GM19239 (cell line): Measurements from ENCODE around the gene FZD8.
"Not testable (repeated sequence)": the region's sequence is repeated elsewhere in the genome, so short reads cannot be mapped to it uniquely, and the experiment has no call there.

ENCODE experiments used
- DNase-seq: peaks from one replicate; pipeline ENCODE4 v3.0.0; 2011; ENCODE audit warnings: low spot score; ENCODE audit not compliant: insufficient read length
- FAIRE-seq: peaks from 2 replicates; lab custom pipeline; 2011; peaks lifted over from hg19 to GRCh38; lab: Jason Lieb, UNC

FZD8 gene, protein sequence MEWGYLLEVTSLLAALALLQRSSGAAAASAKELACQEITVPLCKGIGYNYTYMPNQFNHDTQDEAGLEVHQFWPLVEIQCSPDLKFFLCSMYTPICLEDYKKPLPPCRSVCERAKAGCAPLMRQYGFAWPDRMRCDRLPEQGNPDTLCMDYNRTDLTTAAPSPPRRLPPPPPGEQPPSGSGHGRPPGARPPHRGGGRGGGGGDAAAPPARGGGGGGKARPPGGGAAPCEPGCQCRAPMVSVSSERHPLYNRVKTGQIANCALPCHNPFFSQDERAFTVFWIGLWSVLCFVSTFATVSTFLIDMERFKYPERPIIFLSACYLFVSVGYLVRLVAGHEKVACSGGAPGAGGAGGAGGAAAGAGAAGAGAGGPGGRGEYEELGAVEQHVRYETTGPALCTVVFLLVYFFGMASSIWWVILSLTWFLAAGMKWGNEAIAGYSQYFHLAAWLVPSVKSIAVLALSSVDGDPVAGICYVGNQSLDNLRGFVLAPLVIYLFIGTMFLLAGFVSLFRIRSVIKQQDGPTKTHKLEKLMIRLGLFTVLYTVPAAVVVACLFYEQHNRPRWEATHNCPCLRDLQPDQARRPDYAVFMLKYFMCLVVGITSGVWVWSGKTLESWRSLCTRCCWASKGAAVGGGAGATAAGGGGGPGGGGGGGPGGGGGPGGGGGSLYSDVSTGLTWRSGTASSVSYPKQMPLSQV

DNA sequence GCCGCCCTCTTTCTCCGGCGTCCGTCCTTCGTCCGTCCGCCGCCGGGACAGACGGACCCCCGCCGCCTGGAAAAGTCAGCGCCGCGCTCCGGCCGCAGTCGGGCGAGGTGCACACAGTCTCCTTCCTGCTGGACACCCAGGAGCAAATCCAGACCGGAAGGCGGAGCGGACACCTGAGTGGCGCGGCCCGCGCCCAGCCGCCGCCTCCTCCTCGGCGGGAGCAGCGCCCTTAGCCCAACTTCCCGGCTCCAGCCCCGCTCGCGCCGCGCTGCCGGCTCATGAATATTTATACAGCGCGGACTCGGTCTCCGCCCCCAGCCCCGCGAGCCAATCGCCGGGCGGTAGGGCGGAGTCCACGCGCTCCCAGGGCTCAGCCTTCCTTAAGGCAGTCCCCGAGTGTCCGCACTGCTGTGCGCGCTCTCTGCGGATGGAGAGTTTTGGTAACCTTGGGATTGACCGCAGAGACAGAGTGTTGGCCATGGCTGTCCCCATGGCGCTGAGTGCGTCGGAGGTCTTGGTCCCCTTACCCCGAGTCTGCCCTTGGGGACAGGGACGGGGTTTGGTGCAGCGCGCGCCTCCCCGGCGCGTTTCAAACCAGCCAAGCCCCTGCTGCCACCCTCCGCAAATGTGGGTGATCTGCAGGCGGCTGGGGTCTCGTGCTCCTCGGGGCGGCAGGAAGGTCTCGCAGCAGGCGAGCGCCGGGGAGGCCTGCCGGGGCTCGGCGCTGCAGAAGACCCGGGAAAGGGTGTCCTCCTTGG is at the start of gene FZD8:
FZD8 (minus strand) TSS at position 262 of the 758 bp plus-strand sequence. CDS start 867 bp downstream, outside the sequence.
- FAIRE-seq (peak; percentile 96), DNase-seq (peak; percentile 90)

DNA sequence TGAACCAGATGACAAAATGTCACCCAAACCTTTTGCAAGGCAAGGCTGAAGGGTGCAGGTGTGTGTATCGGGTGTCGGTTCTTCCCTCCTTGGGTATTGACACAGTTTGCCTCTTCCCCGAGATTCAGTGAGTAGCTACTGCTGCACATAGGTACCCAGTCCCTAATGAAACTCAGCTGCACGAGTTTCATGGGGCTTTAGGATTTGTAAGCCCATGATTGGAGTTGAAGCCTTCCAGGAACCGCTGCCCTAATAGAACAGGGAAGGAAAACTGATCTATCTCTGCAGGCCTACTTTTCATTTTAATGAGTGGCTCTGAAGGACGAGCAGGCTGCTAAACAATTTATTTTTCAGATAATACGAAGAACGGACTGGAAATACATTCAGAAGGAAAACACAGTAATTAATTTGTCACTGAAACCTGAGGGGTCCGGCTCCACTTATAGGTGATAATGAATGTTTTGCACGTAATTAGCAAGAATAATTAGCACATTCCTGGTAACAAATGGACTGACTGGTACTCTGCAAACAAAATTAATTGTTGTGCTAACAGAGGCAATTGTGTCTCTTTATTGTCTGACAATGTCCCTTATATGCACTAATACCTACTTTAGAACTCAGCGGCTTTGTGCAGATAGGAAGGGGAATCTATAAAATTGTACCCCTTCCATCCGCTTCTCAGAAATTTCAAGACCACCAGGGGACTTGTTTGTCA is 49.6 kb upstream of the FZD8 start:
- FAIRE-seq: no peak
- no peak for DNase-seq

DNA sequence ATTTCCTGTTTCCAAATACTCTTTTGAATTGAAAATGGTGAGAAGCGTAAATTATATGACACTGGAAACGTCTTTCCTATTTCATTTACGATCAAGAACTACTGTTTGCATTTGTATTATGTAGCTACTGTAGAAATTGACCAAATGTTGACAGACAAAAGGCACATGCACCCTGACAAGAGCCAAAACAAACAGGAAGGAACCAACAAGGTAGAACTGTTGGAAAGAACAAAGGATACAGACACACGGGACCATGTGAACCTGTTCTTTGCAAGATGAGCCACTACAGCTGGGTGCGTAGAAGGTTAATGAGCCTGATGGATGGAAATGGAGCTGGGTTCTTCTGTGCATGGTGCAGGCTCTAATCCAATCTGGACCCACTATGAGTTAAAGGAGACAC is 48.4 kb upstream of the FZD8 start:
- no peak for DNase-seq
- no peak for FAIRE-seq

DNA sequence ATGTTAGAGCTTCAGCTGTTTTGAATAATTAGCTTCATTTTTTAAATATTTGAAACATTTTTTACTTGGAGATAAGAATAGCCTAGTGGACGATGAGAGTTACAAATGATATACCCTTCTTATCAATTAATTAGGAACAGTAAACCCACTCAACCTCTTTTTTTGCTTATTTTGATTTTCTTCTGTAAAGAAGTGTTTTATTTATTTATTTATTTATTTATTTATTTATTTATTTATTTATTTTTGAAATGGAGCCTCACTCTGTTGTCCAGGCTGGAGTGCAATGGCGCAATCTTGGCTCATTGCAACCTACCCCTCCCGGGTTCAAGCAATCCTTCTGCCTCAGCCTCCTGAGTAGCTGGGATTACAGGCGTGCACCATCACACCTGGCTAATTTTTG is 43.8 kb upstream of the FZD8 start:
- DNase-seq, FAIRE-seq: not testable (repeated sequence)

DNA sequence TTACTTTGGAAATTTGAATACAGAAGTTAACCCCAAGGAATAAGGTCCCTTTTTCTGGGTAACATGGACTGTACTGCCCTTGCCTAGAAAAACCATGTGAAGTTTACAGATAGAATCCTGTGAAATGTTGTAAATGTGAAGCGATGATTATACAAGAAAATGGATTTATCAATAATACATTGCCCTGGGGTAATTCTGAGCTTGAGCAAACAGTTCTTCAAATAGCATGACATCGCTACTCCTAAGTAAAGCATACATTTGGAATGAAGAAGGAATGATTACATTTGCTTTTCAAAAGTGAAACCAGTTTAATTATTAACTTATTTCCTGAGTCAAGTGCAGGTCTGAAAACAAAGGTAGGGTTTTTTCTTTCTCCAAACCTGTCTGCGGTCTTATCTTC is 43.3 kb upstream of the FZD8 start:
- no peak for FAIRE-seq
- DNase-seq: no peak

DNA sequence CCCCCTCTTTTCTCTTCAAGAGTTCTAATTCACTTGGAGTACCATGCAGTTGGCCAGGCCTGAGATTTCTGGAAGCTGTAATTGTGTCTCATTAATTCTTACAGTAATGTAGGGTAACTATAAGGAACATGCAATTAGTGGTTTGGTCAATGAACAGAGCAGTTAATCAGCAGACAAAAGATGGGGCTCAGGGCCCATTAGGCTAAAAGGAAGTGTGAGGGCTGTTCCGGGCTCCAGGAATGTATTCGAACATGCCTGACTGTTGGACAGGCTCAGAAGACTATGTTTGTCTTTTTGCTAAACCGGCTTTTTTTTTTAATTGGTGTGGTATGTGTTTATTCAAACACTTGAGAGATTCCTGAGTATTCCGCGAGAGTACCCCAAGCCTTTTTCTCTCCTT is 42.5 kb upstream of the FZD8 start:
- no peak for DNase-seq
- FAIRE-seq: no peak

DNA sequence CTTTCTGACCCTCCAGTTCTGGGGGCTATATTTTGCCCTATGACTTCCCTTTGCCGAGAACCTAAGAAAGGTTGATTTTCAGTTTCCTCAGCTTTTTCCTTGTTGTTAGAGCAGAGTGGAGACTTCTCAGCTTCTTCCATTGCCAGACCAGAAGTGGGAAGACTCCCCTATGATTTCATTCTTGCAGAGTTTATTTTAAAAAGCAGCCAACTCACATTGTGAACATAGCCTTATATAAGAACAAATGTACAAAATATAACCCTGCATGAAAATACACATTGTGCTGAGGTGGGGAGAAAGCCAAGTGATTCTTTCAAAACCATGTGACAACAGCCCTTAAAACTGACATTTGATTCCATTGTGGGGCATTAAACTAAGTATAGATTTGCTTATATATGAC is 33.8 kb upstream of the FZD8 start:
- no peak for DNase-seq
- FAIRE-seq: no peak

DNA sequence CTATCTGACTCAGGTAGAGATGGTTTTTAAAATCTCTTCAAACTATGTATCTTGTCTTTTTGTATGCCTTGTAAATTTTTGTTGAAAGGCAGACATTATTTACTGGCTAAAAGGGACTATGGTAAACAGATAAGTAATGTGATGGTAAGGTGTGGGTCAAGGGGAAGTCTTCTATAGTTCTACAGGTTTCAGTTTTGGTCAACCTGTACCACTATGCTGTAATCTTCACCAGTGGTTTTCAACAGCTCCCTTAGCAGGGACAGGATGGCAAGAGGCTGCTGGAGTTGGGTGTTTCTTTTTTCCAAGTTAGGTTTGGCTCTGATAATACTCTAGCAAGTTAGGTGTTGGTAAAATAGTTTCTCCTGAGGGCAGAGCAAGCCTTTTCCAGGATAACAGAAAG is 32.7 kb upstream of the FZD8 start:
- DNase-seq (no peak), FAIRE-seq (no peak)

DNA sequence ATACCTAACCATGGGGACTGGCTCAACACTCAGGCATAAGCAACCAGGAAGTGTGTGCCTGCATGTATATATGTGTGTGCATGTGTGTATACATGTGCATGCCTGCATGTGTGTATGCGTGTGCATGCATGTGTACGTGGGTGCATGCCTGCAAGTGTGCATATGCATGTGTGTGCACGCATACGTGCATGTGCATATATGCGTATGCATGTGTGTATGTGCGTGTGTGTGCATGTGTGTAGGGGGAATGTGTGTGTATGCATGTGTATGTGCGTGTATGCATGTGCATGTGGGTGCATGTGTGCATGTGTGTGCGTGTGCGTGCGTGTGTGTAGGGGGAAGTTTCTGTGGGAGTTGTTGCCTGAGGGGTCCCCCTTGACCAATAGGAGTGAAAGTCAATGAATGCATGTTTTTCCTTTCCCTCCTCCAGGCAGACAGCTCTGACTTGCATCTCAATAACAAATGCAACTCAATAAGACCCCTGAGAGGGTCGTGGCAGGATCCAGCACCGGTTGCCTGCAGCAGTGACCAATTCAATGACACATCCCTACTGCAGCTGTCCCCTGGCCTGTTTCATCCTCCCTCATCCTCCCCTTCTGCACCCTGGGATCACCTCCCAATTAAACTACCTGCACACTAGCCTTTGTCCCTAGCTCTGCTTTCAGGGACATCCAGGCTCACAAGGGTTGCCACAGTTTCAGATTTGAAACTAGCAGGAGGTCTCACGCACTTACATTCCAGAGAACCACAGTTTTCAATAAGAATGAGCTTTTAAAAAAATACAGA is 27.0 kb upstream of the FZD8 start:
- DNase-seq: no peak
- FAIRE-seq: no peak

DNA sequence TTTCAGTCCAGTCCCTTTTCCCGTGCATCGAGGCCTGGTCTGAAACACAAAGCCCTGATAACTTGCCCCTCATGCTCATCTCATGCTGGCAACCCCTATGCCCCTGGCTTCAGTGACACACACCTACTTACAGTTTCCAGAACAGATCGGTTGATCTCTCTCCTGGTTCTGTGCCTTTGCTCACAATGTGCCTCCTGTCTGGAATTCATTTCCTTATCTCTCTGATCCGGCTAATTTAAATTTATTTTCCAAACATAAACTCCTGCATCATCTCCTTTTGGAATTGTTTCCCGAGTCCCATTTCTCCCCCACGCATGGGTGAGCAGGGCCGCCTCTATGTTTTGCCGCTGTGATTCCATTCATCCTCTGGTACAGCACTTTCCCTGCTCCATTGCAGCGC is 25.9 kb upstream of the FZD8 start:
- DNase-seq (no peak), FAIRE-seq (no peak)

DNA sequence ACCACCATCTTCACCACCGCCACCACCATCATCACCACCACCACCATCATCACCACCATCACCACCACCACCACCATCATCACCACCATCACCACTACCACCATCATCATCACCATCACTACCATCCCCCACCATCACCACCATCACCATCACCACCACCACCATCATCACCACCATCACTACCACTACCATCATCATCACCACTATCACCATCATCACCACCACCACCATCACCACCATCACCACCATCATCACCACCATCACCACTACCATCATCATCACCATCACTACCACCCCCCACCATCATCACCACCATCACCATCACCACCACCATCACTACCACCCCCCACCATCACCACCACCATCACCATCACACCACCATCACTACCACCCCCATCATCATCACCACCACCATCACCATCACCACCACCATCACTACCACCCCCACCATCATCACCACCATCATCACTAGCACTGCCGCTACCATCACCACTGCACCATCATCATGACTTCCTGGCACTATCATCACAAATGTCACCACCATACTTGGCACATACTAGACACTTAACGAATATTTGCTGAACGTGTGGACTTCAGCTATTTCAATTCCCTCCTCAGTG is 25.3 kb upstream of the FZD8 start:
- DNase-seq (no peak), FAIRE-seq (no peak)

DNA sequence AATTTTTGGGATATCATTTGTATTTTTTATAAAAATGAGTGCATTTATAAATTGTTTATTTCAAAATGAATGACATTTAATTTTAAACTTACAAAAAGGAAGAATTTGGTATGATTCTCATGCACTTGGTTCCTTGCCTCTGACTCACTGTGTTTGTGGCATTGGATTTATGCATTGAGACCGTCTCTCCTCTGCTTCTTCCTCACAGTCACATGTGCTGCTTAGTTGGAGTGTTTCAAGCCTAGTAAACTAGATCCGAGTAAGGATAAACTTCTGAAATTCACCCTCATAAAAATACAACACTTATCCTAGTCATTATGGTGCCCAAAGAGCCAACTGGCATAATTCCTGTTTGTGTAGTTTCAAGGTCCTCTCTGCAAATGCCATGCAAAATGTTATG is 19.1 kb upstream of the FZD8 start:
- FAIRE-seq: no peak
- no peak for DNase-seq

DNA sequence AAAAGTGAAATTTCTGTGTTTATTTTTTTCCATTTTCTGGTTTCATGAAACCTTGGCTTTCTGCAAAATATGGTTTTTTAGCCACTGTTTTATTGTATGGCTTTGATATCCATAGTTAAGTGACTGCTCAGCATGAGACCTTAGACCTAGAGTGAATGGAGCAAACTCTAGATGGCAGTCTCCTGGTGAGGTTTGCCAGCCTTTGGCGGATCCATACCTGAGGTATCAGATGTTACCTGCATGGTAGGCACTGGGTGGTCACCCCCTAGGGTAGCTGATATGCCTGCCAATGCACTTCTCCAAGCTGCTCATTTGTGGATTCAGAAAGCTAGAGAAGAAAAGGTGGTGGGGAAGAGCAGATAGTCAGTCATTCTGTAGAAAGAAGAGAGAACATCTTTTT is 17.4 kb upstream of the FZD8 start:
- no peak for DNase-seq
- FAIRE-seq: no peak

DNA sequence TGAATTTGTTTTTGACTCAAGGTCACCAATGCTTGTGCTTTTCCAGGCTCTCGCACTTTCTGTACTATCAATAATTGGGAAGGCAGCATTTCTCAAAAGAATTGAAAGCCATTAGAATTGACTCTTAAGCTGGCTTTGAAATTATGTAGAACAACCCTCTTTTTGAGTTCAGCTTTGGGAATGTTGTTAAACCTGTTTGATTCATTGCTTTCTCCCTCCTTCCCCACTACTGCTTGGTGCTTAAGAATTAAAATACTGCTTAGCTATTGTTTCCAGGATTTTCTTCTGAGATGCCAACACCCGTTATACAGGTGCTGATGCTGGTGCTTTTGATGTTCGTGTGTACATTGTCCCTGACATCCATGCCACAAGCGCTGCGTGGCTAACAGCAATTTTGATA is 15.5 kb upstream of the FZD8 start:
- no peak for DNase-seq
- no peak for FAIRE-seq

DNA sequence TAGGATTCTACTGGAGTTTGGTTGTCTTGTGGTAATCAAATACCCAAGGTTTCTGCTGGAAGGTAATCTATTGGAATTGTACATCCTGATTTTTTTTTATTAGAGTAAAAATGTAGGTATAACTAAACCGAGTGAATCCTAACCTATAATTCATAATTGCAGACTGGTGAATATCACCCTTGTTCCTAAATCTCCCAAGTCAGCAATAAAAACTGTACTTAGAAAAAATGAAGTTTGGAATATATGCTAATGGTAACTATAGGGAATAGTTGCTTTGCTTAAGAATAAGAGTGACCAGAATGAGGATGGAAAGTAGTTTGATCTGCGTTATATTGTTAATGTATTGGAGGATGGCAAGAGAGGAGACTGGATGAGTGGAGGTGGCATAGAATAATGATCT is 10.7 kb upstream of the FZD8 start:
- FAIRE-seq: no peak

DNA sequence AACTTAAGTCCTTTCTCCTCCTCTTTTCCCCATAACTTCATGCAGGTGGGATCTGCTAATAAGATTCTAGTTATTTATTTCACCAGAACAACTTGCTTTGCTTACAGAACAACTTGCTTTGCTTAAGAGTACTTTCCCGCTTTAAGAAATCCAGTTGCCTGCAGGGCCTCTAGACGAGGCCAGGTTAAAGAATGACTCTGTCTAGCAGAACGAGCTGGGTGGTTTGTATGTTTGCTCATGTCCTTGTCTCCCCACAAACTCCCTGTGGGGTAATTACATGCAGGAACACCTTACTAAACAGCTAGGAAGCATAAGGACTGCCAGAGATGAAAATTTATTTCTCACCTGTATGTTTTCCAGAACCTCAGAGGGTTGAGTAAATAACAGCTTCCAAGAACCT is 8.8 kb upstream of the FZD8 start:
- DNase-seq (no peak), FAIRE-seq (no peak)

More for the DNA sequence above, 10.7 kb upstream of the FZD8 start:
- DNase-seq: no peak

DNA sequence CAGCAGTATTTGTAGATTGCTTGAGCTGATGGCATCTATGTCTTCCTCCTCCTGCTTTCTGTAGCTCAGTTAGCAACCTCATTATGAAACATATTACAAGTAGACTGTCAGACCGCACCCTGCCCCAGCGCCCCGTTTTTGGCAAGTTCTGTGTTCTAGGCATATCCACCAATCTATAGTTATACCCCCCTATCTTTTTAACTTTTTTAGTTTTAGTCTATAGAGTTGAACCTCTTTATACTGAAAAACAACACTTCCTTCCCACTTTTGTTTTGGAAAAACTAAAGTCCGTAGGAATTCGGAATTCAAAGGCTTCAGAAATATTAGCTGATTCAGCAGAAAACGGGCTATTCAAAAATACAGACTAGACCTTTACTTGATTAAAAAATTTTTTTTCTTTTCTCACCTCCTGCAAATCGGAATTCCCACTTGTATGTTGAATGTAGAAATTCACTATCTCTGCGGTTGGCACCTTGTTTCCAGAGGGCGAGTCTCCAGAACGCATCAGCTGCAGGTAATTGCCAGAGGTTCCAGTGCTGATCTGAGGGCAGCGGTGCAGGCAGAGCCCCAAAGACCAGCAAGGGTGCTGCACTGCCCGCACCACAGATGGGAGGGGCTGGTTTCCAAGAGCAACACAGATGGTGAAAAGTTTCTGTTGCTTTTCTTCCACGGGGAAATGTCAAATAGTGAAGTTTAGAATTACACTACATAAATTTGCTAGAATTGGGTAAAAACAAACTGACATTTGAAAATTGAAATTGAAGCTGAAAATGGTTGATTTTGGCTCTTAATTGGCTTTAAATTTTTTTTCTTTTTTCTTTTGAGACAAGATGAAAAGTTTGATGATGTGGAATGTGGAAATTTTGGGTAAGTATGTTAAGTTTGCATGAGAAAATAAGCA is 2.2 kb upstream of the FZD8 start:
- FAIRE-seq (no peak), DNase-seq (no peak)
